Stimulated activated CD4-positive, alpha-beta T cell treated with anti-CD3 and anti-CD28 coated beads, Interleukin-12 subunit alpha, Interleukin-12 subunit beta, amount 100 ng/mL, for 48 hours (primary cell): Measurements from ENCODE around the gene JUP.
"Not testable (repeated sequence)": the region's sequence is repeated elsewhere in the genome, so short reads cannot be mapped to it uniquely, and the experiment has no call there.

Experiments used
- DNase-seq, 3 donors: peaks; one replicate each; pipeline ENCODE4 v3.0.0-alpha.2; 2020; ENCODE audit warnings: low read depth in 2 of 3, low spot score in 1 of 3

The JUP gene

DNA sequence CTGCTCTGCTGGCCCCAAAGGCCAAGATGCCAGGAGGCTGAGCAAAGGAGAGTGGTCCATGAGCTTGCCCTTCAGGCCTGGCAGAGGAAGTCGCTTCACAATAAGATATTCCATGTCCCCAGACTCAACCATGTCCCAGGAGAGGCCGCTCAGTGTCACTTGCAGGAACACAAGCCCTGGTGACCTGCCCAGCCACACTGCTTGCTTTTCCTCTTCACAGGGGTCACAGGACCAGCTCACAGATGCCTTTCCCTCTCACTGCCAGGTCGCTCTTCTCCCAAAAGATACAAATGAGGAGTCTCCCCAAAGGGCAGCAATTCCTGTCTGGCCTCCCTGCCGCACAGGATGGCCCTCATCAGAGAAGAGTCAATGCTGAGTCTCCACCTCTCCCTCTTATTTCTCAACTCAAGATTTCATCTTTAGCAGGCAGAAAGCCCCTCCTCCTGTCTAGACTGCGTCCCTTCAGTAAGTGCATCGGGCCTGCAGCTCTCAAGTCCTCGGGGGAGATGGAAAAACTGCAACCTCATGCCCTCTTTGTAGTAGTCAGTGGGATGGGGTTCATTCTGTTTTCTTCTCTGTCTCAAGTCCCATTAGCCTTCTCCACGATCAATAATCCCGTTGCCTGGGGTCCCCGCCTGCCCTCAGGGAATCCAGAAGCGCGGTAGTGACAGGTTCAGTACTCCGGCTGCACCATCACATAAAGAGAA, 5.0 kb downstream of the JUP start:
- no peak for DNase-seq

DNA sequence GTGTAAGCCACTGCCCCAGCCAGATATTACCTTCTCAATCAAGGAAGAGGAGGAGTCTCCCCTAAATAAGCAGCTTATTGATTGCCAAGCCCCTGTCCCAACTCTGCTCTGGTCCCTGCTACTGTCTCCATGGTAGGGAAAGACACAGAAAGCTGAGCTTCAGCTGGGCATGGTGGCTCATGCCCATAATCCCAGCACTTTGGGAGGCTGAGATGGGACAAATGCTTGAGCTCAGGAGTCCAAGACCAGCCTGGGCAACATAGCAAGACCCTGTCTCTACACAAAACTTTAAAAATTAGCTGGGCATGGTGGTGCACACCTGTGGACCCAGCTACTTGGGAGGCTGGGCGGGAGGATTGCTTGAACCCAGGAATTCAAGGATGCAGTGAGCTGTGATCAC, 6.6 kb downstream of the JUP start:
- no peak for DNase-seq

DNA sequence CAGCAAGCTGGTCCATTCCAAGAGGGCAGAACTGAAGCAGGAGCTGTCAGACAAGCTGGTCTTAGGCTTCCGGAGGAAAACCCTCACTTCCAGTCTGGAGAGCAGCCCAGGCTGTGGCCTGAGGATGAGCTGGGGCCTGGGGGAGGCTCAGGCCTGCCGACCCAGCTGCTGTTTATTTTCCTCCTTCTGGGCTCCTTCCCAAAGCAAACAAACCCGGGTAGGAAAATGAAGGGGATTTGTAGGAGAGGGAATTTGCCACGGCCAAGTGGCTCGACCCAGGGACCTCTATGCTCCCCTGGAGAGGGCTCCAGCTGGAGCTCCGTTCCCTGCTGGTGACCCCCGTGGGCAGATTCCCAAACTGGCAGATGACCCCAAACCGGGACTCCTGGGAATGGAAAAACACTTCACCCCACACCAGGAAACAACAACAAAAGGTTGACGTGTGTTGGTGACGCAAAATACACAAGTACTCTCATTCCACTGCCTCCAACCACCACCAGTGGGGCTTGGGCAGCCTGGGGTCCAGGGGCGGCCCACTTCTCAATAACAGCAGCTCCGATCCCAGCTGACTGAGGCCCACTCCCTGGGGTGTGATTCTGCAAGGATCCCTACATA, 8.8 kb downstream of the JUP start:
- no peak for DNase-seq

DNA sequence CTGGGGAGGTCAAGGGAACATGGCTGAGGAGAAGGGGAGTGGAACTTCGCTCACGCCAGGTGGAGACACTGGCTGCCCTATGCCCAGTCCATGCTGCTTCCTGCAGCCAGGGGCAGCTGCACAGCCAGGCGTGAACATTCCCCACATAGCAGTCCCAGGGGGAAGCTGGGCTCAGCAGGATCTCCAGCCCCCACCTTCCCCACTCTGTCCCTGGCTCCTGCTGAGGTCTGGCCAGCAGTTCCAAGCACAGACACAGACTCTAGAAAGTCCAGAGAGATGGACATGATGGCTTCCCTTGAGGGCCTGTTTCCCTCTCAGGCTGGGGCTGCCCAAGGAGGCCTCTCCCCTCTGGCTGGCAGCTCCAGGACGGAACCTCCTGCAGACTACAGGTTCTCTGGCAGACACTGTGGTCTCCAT, 9.3 kb downstream of the JUP start:
- no peak for DNase-seq

DNA sequence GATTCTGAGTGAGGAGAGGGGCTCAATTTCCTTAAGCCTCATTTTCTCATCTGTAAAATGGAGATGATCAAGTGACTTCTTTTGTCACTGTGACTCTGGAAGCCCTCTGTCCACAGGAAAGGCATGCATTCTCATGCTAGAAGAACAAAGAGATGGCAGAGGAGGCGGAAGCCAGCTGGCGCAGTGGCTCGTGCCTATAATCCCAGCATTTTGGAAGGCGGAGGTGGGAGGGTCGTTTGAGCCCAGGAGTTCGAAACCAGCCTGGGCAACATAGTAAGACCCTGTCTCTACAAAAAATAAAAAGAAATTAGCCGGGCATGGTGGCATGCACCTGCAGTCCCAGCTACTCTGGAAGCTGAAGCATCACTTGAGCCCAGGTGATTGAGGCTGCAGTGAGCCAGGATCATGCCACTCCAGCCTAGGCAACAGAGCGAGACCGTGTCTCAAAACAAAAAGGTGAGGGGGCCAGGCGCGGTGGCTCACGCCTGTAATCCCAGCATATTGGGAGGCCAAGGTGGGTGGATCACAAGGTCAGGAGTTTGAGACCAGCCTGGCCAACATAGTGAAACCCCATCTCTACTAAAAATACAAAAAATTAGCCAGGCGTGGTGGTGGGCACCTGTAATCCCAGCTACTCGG, 10.1 kb downstream of the JUP start:
- DNase-seq: not testable (repeated sequence)

DNA sequence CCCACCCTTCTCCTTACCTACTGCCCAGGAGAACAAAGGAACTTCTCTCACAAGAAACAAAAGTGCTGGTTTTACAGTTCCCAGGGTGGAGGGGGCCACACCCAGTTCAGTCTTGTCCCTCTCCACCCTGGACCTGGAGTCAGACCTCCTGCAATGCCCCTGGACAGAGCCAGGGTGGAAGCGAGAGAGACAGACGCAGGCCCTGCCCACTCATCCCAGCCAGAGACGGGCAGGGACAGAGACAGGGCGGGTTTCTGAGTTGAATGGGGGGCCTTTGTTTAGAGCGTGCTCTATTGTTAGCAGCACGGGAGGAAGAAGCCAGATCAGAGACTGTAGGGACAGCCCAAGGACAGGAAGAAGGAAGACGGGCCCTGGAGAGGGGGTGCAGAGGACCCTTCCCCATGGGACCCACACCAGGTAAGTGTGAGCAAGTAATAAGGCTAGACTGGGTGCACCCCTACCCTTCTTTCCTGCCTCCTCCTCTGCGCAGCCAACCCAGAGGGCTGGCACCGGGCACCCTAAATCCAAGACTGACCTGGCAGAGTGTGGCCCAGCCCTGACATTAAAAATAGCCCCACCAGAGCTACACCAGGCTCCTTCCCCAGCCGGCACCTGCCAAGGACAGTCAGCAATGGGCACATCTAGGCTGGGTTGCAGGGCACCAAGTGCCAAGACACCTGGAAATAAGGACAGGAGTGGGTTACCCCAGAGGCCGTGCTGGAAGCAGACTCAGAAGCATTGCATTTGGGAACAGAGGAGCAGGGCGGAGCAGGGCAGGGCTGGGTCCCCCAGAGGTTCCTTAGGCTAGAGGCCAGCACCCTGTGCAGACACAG, 10.9 kb downstream of the JUP start:
- DNase-seq: no peak

DNA sequence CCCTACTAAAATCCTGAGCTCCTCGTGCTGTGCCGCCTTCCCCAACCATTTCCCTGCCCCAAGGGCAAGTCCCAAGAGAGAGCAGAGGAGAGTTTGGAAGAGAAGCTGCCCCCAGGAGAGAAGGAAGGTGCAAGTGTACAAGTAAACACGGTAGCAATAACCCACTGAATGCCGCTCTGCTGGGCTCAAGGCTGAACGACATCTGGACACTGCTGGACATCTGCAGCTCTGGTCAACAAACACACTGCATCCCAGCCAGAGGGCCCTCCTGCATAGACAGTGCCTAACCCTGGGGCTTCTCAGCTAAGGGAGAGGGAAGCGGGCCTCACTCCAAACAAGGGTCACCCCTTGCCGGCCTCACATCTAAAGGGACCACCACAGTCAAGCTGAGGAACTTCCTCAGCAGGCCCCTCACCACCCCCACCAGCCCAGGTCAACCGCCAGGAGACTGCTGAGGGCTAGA, 12.7 kb downstream of the JUP start:
- no peak for DNase-seq

DNA sequence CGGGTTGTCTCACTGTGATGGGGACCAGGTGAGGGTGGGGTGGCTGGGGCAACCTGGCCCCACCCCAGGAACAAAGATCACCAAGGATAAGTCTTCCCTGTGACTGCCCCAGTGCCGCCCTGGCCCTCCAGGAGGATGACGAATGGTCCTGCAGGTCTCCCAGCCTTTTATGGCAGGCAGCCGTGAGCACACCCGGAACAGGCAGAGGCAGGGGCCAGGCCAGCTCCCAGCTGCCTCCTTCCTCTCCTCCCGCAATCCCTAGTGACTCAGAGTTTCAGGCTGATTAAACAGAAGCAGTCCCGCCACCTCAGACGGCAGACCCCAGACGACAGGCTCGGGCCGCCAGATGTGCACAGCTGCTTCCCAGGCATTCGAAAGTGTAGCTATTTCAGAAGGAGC, 13.3 kb downstream of the JUP start:
- no peak for DNase-seq

DNA sequence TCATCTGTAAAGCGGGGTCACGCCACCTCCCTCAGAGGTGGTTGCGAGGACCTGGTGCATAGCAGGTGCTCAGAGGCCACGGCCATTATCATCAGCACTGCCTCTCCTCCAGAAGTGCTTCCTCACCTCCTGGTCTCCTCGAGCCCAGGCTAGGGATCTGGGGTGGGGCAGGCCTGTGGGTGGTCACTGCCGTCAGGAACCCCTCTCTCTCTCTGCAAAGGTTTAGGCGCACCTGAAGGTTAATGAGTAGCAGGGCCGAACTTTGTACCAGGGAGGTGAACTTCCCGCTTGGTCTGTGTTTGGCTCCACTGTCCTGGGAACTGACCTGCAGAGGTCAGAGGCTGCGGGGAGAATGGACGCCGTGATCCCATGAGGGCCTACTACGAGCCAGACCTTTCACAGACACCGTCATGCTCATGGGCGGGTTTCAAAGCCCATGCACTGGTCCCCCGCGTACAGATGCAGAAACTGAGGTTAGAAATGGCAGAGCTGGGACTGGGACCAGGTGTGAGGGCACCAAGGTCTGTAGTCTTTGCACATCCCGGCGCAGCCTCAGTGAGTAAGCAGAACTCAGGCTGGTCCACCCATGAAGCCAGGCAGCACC, 13.8 kb downstream of the JUP start:
- DNase-seq: no peak

DNA sequence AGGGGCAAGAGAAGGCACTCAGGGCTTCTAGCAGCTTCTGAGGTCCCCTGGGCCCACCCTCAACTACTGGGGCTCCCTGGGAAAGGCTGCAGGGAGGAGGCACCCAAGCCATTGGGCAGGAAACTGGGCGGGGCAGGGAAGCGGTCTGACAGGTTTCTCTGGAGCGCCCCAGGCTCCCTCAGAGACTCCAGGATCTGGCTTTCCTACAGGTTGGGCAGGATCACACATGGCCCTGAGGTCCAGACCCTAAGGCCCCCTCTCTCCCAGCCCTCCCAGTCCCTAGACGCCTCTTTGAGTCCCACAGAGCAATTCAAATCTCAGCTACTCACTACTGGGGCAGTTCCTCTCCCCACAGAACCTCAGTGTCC, 14.3 kb downstream of the JUP start:
- no peak for DNase-seq

DNA sequence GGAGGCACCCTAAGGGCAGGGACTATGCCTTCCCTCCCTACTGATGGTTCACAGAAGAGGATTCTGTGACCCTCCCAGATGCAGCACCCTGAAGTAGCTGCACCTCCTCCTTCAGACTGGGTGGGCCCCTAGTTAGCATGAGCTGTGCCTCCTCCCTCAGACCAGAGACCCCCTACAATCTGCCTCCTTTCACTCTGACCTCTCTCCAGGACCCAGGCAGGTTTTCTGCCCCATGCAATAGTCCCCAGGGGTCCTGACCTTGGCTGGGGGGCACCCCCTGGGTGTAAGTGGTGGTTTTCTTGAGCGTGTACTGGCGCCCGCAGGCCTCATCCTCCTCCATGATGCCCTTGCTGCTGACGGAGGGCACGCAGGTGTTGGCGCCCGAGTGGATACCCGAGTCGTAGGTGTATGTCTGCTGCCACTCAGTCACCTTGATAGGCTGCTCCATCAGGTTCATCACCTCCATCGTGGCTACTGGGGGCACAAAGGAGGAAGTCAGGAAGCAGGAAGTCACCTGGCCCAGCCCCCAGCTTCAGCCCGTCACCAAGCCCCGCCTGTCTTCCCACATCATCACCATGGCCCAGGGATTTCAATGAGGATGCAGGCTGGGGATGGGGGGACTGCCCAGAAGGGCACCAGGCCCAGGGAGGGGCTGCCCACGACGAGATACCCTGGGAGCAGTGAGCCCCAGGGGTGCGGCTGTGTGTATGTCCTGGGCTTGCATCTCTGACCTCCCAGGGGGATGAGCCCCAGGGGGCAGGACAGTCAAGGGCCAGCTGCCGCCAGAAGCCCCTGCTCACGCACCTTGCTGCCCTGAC, 14.9 kb downstream of the JUP start:
- no peak for DNase-seq

DNA sequence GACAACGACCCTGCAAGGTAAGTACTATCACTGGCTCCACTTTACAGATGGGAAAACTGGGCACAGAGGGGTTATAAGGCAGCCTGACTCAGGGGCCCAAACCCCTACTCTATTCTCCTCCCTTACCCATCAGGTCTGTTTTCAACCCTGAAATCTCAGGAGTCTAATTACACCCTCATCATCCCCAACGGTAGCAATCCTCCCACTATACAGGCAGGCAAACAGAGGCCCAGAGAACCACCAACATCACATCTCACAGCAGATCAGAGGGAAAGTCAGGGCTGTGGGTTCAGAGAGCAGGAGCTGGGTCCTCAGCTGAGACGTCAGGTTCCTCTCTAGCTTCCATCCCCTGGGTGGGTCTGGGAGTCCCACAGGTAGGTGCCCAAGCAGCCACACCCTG, 16.5 kb downstream of the JUP start:
- DNase-seq: no peak

DNA sequence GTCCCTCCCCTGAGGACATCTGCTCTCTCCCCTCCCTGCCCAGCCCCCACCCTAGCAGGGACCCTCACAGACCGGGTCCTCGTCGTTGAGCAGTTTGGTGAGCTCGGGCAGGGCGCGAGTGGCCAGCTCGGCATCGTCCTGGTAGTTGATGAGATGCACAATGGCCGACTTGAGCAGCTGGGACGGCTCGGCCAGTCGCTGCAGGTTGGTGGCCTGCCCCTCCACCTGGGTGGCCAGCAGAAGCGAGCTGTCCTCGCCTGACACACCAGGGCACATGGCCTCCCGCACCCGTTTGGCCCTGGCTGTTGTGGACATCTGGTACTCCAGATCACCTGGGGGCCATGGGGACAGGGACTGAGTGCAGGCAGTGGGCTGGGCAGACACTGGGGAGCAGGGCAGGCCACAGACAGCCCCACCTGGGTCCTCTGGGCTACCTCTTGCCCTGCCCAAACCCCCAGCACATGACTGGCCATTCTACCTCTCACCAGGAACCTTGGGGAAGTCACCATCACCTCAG, 17.1 kb downstream of the JUP start:
- no peak for DNase-seq

DNA sequence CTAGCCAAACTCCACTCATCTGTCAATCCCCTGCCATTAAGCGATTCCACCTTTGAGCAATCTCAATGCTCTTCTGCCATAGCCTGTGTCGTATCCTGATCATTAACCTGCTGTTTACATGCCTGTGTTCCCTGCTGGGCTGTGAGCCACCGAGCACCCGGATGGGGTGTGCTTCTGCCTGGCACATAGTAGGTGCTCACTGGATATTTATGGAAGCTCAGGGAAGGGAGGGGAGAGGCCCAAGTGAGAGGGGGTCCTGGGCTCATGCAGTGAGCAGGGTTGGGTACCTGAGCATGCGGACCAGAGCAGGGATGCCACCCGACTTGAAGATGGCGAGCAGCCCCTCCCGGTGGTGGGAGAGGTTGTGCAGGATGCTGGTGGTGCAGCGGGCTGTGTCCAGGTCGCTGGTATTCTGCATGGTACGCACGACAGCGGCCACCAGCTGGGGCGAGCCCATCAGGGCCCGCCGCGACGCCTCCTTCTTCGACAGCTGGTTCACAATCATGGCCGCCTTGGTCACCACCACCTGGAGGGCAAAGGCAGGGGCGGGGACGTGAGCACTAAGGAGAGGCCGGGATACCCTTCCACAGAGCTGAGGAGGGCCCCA, 17.7 kb downstream of the JUP start:
- no peak for DNase-seq

DNA sequence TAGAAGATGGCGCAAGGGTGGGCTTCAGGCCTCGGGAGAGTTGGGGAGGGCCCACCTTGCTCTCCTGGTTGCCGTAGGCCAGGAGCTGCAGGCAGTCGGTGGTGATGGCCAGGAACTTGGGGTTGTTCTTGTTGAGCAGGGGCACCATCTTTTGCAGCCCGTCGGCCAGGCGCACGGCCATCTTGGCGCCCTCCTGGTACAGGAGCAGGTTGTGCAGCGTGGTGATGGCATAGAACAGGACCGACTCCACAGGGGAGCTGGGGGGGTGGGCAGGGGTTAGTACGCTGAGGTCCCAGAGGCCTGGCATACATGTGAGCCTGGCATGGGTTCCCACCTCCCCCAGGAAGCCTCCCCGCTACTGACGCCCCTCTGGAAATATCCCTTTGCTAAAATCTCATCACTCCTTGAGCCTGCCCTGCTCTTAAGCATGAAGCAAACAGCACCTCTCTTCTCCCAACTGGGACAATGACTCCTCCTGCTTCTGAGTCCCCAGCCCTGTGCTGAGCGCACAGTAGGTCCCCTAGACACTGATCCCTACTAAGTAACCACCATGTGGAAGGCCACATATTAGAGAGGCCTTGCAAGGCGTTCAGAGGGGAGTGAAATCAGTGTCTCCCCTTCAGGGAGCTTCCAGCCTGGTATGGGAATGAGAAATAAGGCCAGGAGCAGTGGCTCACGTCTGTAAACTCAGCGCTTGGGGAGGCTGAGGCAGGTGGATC, 19.0 kb downstream of the JUP start:
- no peak for DNase-seq

DNA sequence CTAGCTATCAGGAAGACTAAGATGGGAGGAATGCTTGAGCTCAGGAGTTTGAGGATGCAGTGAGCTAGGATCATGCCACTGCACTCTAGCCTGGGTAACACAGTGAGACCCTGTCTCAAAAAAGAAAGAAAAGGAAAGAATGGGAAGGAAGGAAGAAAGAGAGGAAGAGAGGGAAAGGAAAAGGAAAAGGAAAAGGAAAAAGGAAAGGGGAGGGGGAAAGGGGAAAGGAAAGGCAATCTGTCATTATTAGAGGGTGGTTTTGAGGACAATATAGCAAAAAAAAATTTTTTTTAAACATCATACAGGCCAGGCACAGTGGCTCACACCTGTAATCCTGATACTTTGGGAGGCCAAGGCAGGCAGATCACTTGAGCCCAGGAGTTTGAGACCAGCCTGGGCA, 20.4 kb downstream of the JUP start:
- DNase-seq: no peak

DNA sequence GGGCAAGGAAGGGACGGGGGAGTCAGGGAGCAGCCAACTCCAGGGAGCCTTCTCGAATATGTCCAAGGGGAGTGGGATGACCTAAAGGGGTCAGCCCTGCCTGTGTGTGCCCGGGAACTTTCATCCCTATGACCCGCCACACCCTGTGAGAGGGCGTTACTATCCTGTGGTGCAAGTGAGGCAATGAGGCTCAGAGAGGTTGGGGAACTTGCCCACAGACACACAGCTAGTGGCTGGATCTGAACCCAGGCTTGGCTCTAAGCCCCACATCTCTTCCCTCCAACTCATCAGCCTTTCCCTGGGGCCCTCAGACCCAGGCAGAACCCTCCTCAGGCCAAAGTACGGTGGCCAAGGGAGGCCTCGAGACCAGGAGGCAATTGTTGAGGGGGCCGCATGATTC, 23.2 kb downstream of the JUP start:
- DNase-seq: no peak

DNA sequence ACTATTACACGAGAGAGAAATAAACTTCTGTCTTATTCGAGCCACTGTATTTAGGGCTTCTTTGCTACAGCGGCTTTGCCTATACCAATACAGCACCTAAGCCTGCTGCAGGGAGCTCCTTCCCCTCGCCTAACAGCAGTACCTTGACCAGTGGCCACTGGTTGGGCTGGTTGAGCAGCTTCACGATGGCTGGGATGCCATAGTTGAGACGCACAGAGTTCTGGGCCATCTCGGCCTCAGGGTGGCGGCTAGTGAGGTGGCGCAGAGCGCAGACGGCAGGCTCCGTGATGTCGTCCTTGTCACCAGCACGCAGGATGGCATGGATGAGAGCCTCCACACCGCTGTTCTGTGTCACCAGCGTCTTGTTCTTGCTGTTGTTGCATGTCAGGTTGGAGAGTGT, 23.7 kb downstream of the JUP start:
- DNase-seq: no peak

DNA sequence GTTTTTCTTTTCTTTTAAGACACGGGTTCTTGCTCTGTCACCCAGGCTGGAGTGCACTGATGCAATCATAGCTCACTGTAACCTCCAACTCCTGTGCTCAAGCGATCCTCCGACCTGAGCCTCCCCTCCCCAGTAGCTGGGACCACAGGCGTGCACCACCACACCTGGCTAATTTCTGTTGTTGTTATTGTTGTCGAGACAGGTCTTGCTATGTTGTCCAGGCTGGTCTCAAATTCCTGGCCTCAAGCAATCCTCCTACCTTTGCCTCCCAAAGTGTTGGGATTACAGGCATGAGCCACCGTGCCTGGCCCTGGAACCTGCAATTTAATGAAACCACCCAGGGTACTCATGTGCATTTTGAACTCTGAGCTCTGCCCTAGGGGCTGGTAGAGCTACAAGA, 24.1 kb downstream of the JUP start:
- DNase-seq: no peak
